Hepatocyte (in vitro differentiated cells): ENCODE measurements around the gene TPPP. TPM values are rescaled to one million over a fixed set of nuclear protein-coding genes. Genes with fewer than 3 reads are reported as not detected.

Source experiments
- DNase-seq: peaks from one replicate; pipeline ENCODE4 v3.0.0-alpha.2; 2016; ENCODE audit warnings: low spot score
- H2AFZ ChIP-seq: fragments of 200-600 bp; sonication (generic); 2 replicates; pipeline ENCODE4 v1.6.0; 2016; ENCODE audit warnings: antibody characterized with exemption, mild to moderate bottlenecking
- H3K27ac ChIP-seq: fragments of 200-600 bp; sonication (generic); 2 replicates; pipeline ENCODE4 v1.5.1; 2016; ENCODE audit warnings: mild to moderate bottlenecking
- H3K27me3 ChIP-seq: fragments of 200-600 bp; sonication (generic); 2 replicates; pipeline ENCODE4 v1.6.1; 2016
- H3K36me3 ChIP-seq: fragments of 200-600 bp; sonication (generic); replicated peaks from 2 replicates; pipeline ENCODE4 v1.5.1; 2016; ENCODE audit warnings: low read depth; ENCODE audit not compliant: insufficient read depth
- H3K4me1 ChIP-seq: fragments of 200-600 bp; sonication (generic); 2 replicates; pipeline ENCODE4 v1.5.1; 2016; ENCODE audit warnings: mild to moderate bottlenecking, moderate library complexity; ENCODE audit not compliant: insufficient read depth
- H3K4me2 ChIP-seq: fragments of 200-600 bp; sonication (generic); 2 replicates; pipeline ENCODE4 v1.6.0; 2016
- H3K4me3 ChIP-seq: fragments of 200-600 bp; sonication (generic); 2 replicates; pipeline ENCODE4 v1.5.1; 2016; ENCODE audit warnings: mild to moderate bottlenecking
- H3K79me2 ChIP-seq: fragments of 200-600 bp; sonication (generic); 2 replicates; pipeline ENCODE4 v1.6.0; 2017; ENCODE audit warnings: mild to moderate bottlenecking
- H3K9me2 ChIP-seq: fragments of 200-600 bp; sonication (generic); replicated peaks from 2 replicates; pipeline ENCODE4 v1.6.0; 2017; ENCODE audit warnings: mild to moderate bottlenecking; ENCODE audit not compliant: insufficient read depth
- H3K9me3 ChIP-seq: fragments of 200-600 bp; sonication (generic); 2 replicates; pipeline ENCODE4 v1.5.1; 2016; ENCODE audit warnings: low read depth, mild to moderate bottlenecking
- H4K20me1 ChIP-seq: fragments of 200-600 bp; sonication (generic); 2 replicates; pipeline ENCODE4 v1.6.0; 2016; ENCODE audit warnings: mild to moderate bottlenecking; ENCODE audit not compliant: insufficient read depth, poor library complexity, severe bottlenecking
- EZH2 ChIP-seq: fragments of 200-600 bp; sonication (generic); IDR thresholded peaks from 2 replicates; pipeline ENCODE4 v1.6.1; 2016; ENCODE audit warnings: antibody characterized with exemption, mild to moderate bottlenecking, borderline replicate concordance
- EZH2phosphoT487 ChIP-seq: fragments of 200-600 bp; sonication (generic); IDR thresholded peaks from one replicate; pipeline ENCODE4 v1.6.1; 2018; ENCODE audit warnings: antibody characterized with exemption, mild to moderate bottlenecking, low read depth, moderate library complexity; ENCODE audit not compliant: unreplicated experiment, severe bottlenecking
- WGBS: methylation state at CpG from one replicate; pipeline ENCODE4 v1.1.6; 2016; ENCODE audit warnings: low lambda C conversion rate; ENCODE audit errors: missing lambda C conversion rate; 5-methylcytosine and 5-hydroxymethylcytosine counted together
- polyA plus RNA-seq: library from polyadenylated mRNA; unstranded; fragments of >200 nt; fragmentation: Nextera tagmentation; extraction: Ambion mirVana; gene quantifications from 2 replicates; pipeline ENCODE4 v1.2.1, GENCODE V29; 2016
- total RNA-seq: library from RNA; depleted of rRNA; stranded (reverse); fragments of >200 nt; gene quantifications from 2 replicates; pipeline ENCODE4 v1.2.3, GENCODE V29; 2014
- TF ChIP-seq, protein P1 (sequence below): fragments of 200-600 bp; sonication (generic); IDR thresholded peaks from 2 replicates; pipeline ENCODE4 v1.5.1; 2016; ENCODE audit warnings: antibody characterized with exemption, mild to moderate bottlenecking; ENCODE audit not compliant: poor library complexity

Gene TPPP
- total and polyA plus RNA-seq, 2 experiments from 2014 or later, result 2.0 to 4.3 TPM

DNA sequence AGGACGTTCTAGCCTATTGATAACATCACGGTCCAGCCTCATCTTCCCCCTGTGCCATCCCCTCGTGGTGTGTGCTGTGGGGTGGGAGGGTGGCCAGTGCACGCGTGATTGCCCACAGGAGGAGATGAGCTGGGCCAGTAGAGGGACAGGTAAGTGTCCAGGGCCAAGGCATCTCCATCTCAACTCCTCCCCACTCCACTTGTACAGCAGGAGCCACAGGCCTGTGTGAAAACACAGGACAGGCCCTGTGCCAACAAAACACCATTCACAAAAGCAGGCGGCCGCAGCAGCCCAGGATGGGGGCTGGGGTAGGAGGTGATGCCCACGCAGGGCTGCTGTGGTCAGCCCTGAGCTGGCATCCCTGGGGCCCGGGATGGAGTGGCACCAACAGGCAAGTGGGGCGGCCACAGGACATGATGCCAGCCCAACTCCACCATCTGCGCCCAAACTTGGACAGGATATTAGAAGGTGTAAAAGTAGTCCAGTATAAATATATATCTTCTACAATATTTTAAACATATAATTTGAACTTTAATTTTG, 32.6 kb downstream of the TPPP start:
- no peaks in the 10 kb centered on the region for H4K20me1 ChIP-seq
- H3K4me1 ChIP-seq, result no peaks in the 10 kb centered on the region
- no peaks in the 10 kb centered on the region for H3K9me2 ChIP-seq
- no peak for DNase-seq
- no peak overlapping the region for H3K4me3 ChIP-seq
- TF ChIP-seq EZH2phosphoT487, result no peak
- TF ChIP-seq EZH2, result no peak
- TF ChIP-seq, protein P1, sequence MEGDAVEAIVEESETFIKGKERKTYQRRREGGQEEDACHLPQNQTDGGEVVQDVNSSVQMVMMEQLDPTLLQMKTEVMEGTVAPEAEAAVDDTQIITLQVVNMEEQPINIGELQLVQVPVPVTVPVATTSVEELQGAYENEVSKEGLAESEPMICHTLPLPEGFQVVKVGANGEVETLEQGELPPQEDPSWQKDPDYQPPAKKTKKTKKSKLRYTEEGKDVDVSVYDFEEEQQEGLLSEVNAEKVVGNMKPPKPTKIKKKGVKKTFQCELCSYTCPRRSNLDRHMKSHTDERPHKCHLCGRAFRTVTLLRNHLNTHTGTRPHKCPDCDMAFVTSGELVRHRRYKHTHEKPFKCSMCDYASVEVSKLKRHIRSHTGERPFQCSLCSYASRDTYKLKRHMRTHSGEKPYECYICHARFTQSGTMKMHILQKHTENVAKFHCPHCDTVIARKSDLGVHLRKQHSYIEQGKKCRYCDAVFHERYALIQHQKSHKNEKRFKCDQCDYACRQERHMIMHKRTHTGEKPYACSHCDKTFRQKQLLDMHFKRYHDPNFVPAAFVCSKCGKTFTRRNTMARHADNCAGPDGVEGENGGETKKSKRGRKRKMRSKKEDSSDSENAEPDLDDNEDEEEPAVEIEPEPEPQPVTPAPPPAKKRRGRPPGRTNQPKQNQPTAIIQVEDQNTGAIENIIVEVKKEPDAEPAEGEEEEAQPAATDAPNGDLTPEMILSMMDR, result no peak
- H3K9me3 ChIP-seq, result no peaks in the 10 kb centered on the region
- H2AFZ ChIP-seq, result no peak overlapping the region
- no peaks in the 10 kb centered on the region for H3K27me3 ChIP-seq
- WGBS, result over 99% methylated on average over 11 of the region's 11 CpGs
- no peak overlapping the region for H3K27ac ChIP-seq
- H3K36me3 ChIP-seq, result no peaks in the 10 kb centered on the region
- H3K4me2 ChIP-seq, result no peak overlapping the region
- H3K79me2 ChIP-seq, result no peaks in the 10 kb centered on the region

DNA sequence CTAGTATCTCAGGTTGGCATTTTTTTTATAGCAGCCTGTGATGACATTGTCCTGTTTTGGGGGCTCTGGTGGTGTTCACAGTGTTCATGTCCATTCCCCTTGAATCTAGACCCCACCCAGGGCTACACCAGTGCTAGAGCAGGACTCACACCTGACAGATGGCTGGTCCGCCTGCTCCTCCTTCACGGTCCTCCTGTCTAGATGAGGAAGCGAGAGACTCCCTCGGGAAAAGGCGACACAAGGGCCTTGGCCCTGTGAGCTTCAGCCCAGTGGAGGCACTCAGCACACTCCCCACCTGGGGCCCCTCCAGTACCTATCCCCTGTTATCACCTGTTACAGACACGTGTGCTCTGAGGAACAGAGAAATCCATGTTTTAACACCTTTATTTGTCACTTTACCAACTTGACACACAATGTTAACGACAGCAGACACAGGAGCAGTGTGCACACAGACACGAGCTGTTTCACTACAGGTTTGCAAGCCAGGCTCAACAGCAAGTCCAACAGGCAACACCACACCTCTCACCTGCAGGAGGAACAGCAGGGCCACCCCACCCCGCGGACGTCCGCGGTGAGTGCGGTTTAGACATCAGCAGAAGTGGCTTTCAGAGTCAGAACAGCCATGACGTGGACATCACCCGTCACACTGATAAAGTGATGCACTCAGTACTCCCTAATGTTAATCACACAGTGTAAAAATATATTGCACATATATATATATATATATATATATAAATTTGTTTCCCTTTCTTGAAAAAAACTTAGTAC, 33.5 kb downstream of the TPPP start:
- TF ChIP-seq EZH2phosphoT487, result no peak
- TF ChIP-seq, protein P1, result no peak
- TF ChIP-seq EZH2, result no peak
- Histone ChIP-seq H3K9me2 (no peaks in the 10 kb centered on the region), H3K79me2 (no peaks in the 10 kb centered on the region), H3K4me1 (no peaks in the 10 kb centered on the region), H3K4me3 (no peak overlapping the region), H2AFZ (no peak overlapping the region), H3K27me3 (no peaks in the 10 kb centered on the region), H3K4me2 (no peak overlapping the region), H3K9me3 (no peaks in the 10 kb centered on the region), H3K36me3 (no peaks in the 10 kb centered on the region), H4K20me1 (no peaks in the 10 kb centered on the region), H3K27ac (no peak overlapping the region)
- WGBS, result 95% methylated on average over 16 of the region's 16 CpGs
- DNase-seq, result no peak

DNA sequence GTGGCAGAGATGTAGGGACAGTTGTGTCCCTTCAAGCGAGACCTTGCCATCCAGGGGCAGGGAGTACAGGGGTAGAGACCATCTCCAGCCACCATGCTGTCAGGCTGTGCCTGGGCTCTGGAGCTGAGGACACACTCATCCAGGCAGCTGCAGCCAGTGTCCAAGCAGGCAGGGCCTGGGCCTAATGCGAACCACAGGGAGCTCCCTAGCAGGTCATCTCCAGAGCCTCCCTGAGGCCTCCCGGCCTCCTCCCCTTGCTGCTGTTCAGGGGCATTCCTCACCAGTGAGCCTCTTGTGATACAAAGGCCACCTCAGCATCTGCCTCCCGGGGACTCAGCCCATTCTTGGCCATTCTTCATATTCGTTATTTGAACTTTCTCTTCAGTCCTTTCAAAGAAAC, 35.0 kb downstream of the TPPP start:
- Histone ChIP-seq H3K27me3 (no peaks in the 10 kb centered on the region), H3K9me3 (no peaks in the 10 kb centered on the region), H2AFZ (no peak overlapping the region), H3K36me3 (no peaks in the 10 kb centered on the region), H4K20me1 (no peaks in the 10 kb centered on the region), H3K79me2 (no peaks in the 10 kb centered on the region), H3K4me2 (no peak overlapping the region), H3K9me2 (no peaks in the 10 kb centered on the region), H3K27ac (no peak overlapping the region), H3K4me1 (no peaks in the 10 kb centered on the region), H3K4me3 (no peak overlapping the region)
- no peak for DNase-seq
- TF ChIP-seq, protein P1, result no peak
- TF ChIP-seq EZH2phosphoT487, result no peak
- TF ChIP-seq EZH2, result no peak
- 95% methylated on average over 5 of the region's 5 CpGs for WGBS
